GM23338 (cell line): ENCODE data around the gene PLEKHJ1. TPM values are rescaled to one million over a fixed set of nuclear protein-coding genes. Genes with fewer than 3 reads are reported as not detected.

Experiments used
- ATAC-seq: fragments of 200-7000 bp; cut with Tn5 transposase; 3 replicates; pipeline ENCODE4 v1.9.1; 2020
- DNase-seq: peaks from one replicate; pipeline ENCODE4 v3.0.0-alpha.2; 2015; ENCODE audit warnings: low spot score
- H2AFZ ChIP-seq: fragments of 200-600 bp; sonication (generic); 2 replicates; pipeline ENCODE4 v1.8.0; 2016; ENCODE audit warnings: antibody characterized with exemption, mild to moderate bottlenecking, moderate library complexity
- H3F3A ChIP-seq: fragments of 200-600 bp; sonication (generic); replicated peaks from 2 replicates; pipeline ENCODE4 v1.8.0; 2017; ENCODE audit warnings: antibody characterized with exemption, mixed run types, low read depth
- H3K27ac ChIP-seq: fragments of 200-600 bp; sonication (generic); 2 replicates; pipeline ENCODE4 v1.6.1; 2016; ENCODE audit warnings: low read depth
- H3K27me3 ChIP-seq: fragments of 200-600 bp; sonication (generic); 2 replicates; pipeline ENCODE4 v1.8.0; 2016; ENCODE audit warnings: mild to moderate bottlenecking, mixed run types, moderate library complexity; ENCODE audit not compliant: insufficient read depth
- H3K36me3 ChIP-seq: fragments of 200-600 bp; sonication (generic); 2 replicates; pipeline ENCODE4 v1.8.0; 2016; ENCODE audit warnings: mild to moderate bottlenecking; ENCODE audit not compliant: insufficient read depth
- H3K4me1 ChIP-seq: fragments of 200-600 bp; sonication (generic); 2 replicates; pipeline ENCODE4 v1.8.0; 2016; ENCODE audit warnings: mild to moderate bottlenecking, moderate library complexity; ENCODE audit not compliant: insufficient read depth
- H3K4me2 ChIP-seq: fragments of 200-600 bp; sonication (generic); 2 replicates; pipeline ENCODE4 v1.7.1; 2017; ENCODE audit warnings: mixed run types
- H3K4me3 ChIP-seq: fragments of 200-600 bp; sonication (generic); 2 replicates; pipeline ENCODE4 v1.6.1; 2016; ENCODE audit warnings: mixed run types
- H3K79me2 ChIP-seq: fragments of 200-600 bp; sonication (generic); replicated peaks from 2 replicates; pipeline ENCODE4 v1.8.0; 2017; ENCODE audit warnings: mild to moderate bottlenecking; ENCODE audit not compliant: insufficient read depth
- H3K9me2 ChIP-seq: fragments of 200-600 bp; sonication (generic); 2 replicates; pipeline ENCODE4 v1.8.0; 2017; ENCODE audit not compliant: insufficient read depth
- H4K20me1 ChIP-seq: fragments of 200-600 bp; sonication (generic); replicated peaks from 2 replicates; pipeline ENCODE4 v1.8.0; 2017; ENCODE audit warnings: mild to moderate bottlenecking; ENCODE audit not compliant: insufficient read depth
- H3K27ac Mint-ChIP-seq: 2 replicates; pipeline ENCODE4 v1.8.0; 2020; ENCODE audit warnings: inconsistent platforms, mild to moderate bottlenecking, moderate library complexity, mixed read lengths
- H3K27me3 Mint-ChIP-seq: 3 replicates; pipeline ENCODE4 v1.8.0; 2022; ENCODE audit warnings: low read depth, mild to moderate bottlenecking, moderate library complexity, mixed read lengths, inconsistent platforms; ENCODE audit not compliant: insufficient read depth, poor library complexity
- H3K36me3 Mint-ChIP-seq: 3 replicates; pipeline ENCODE4 v1.8.0; 2021; ENCODE audit warnings: low read depth, mild to moderate bottlenecking, inconsistent platforms, moderate library complexity, mixed read lengths
- H3K4me1 Mint-ChIP-seq: 3 replicates; pipeline ENCODE4 v1.8.0; 2020; ENCODE audit warnings: mild to moderate bottlenecking, inconsistent platforms, mixed read lengths
- H3K4me3 Mint-ChIP-seq: 3 replicates; pipeline ENCODE4 v1.8.0; 2021; ENCODE audit warnings: moderate library complexity, mild to moderate bottlenecking, inconsistent platforms, mixed read lengths
- H3K9me3 Mint-ChIP-seq: 3 replicates; pipeline ENCODE4 v1.8.0; 2020; ENCODE audit warnings: moderate library complexity, mild to moderate bottlenecking, inconsistent platforms, mixed read lengths
- CREB1 ChIP-seq: fragments of 250-450 bp; sonication (Bioruptor Pico); IDR thresholded peaks from 2 replicates; pipeline ENCODE4 v1.5.0; 2020; ENCODE audit warnings: low read depth, mild to moderate bottlenecking, moderate library complexity
- CTCF ChIP-seq, 2 experiments: fragments of 200-600 bp in 1 of 2; sonication (generic) in 1 of 2; conservative IDR thresholded peaks; 2 replicates each; pipeline versions ENCODE4 v1.5.1 to v1.6.1; 2016 to 2017; ENCODE audit warnings: antibody characterized with exemption in 2 of 2, low read depth in 2 of 2, mild to moderate bottlenecking in 2 of 2, moderate library complexity in 1 of 2
- EZH2phosphoT487 ChIP-seq: fragments of 200-600 bp; sonication (generic); IDR thresholded peaks from one replicate; pipeline ENCODE4 v1.8.1; 2018; ENCODE audit warnings: antibody characterized with exemption; ENCODE audit not compliant: unreplicated experiment
- JUNB ChIP-seq: IDR thresholded peaks from one replicate; pipeline ENCODE4 v1.6.1; 2016; ENCODE audit warnings: antibody characterized with exemption; ENCODE audit not compliant: unreplicated experiment
- NANOG ChIP-seq: IDR thresholded peaks from 2 replicates; pipeline ENCODE4 v1.6.1; 2016; ENCODE audit warnings: antibody characterized with exemption, borderline replicate concordance
- ZNF114 ChIP-seq: fragments of 250-450 bp; sonication (Bioruptor Pico); IDR thresholded peaks from 2 replicates; pipeline ENCODE4 v1.5.0; 2020; ENCODE audit warnings: mild to moderate bottlenecking, moderate library complexity
- ZNF462 ChIP-seq: fragments of 250-450 bp; sonication (Bioruptor Pico); IDR thresholded peaks from 2 replicates; pipeline ENCODE4 v1.5.0; 2020; ENCODE audit warnings: mild to moderate bottlenecking, moderate library complexity
- polyA plus RNA-seq: library from polyadenylated mRNA; unstranded; fragments of >200 nt; fragmentation: Nextera tagmentation; extraction: Ambion mirVana; gene quantifications from 2 replicates; pipeline ENCODE4 v1.2.1, GENCODE V29; 2016
- total RNA-seq: library from RNA; depleted of rRNA; stranded (reverse); fragments of >200 nt; shearing (Covaris generic); gene quantifications from 2 replicates; pipeline ENCODE4 v1.2.3, GENCODE V29; 2014
- TF ChIP-seq, protein P1 (sequence below): IDR thresholded peaks from one replicate; pipeline ENCODE4 v1.6.1; 2018; ENCODE audit warnings: antibody characterized with exemption; ENCODE audit not compliant: unreplicated experiment

Gene PLEKHJ1
- total and polyA plus RNA-seq, 2 experiments from 2014 or later: 146 to 210 TPM

DNA sequence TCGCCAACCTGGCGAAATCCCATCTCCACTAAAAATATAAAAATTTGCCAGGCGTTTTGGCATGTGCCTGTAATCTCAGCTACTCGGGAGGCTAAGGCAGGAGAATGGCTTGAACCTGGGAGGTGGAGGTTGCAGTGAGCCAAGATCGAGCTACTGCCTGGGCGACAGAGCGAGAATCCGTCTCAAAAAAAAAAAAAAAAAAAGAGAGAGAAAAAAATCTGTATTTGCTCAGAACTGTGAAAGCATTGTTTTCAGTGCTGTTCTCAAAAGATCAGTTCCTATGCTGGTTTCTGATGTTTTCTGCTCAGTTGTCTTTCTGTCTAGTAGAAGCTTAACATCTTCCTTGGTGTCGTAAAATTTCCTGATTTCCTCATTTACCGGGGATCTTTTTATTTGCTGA is 3.0 kb upstream of the PLEKHJ1 start:
- H3F3A ChIP-seq: peaks cover 22% of the 10 kb centered on the region; the same call in 1 of the 2 replicates
- peaks cover 52% of the 10 kb centered on the region for H4K20me1 ChIP-seq
- no peaks in the 10 kb centered on the region for H3K27me3 ChIP-seq
- H3K4me2 ChIP-seq: peak overlapping the region; percentile 97
- no peak overlapping the region for H2AFZ ChIP-seq
- Mint-ChIP-seq H3K36me3 (peaks cover 47% of the 10 kb centered on the region), H3K9me3 (peaks cover 15% of the 10 kb centered on the region; the same call in 2 of the 3 replicates), H3K27ac (peak overlapping the region; percentile 68; the same call in 1 of the 2 replicates), H3K4me3 (peak overlapping the region; percentile 98), H3K4me1 (peaks cover 43% of the 10 kb centered on the region), H3K27me3 (peaks cover 17% of the 10 kb centered on the region)
- H3K9me2 ChIP-seq: no peaks in the 10 kb centered on the region
- DNase-seq: no peak
- H3K4me3 ChIP-seq: peak overlapping the region; percentile 96
- peaks cover 86% of the 10 kb centered on the region for H3K79me2 ChIP-seq
- peak overlapping the region; percentile 1 for H3K27ac ChIP-seq
- peaks cover 32% of the 10 kb centered on the region for H3K4me1 ChIP-seq
- 0 out of 2 replicates have a peak, but pooled peaks cover 4% of the 10 kb centered on the region for H3K36me3 ChIP-seq
- TF ChIP-seq CTCF (conservative IDR thresholded peaks at IDR 0.05; ENCODE audit: low read depth in 2 of 2) (no peak), ZNF114 (CRISPR knock-in tag) (no peak), ZNF462 (no peak), CREB1 (CRISPR knock-in tag) (no peak), EZH2phosphoT487 (no peak), JUNB (no peak), NANOG (no peak)
- TF ChIP-seq, protein P1, sequence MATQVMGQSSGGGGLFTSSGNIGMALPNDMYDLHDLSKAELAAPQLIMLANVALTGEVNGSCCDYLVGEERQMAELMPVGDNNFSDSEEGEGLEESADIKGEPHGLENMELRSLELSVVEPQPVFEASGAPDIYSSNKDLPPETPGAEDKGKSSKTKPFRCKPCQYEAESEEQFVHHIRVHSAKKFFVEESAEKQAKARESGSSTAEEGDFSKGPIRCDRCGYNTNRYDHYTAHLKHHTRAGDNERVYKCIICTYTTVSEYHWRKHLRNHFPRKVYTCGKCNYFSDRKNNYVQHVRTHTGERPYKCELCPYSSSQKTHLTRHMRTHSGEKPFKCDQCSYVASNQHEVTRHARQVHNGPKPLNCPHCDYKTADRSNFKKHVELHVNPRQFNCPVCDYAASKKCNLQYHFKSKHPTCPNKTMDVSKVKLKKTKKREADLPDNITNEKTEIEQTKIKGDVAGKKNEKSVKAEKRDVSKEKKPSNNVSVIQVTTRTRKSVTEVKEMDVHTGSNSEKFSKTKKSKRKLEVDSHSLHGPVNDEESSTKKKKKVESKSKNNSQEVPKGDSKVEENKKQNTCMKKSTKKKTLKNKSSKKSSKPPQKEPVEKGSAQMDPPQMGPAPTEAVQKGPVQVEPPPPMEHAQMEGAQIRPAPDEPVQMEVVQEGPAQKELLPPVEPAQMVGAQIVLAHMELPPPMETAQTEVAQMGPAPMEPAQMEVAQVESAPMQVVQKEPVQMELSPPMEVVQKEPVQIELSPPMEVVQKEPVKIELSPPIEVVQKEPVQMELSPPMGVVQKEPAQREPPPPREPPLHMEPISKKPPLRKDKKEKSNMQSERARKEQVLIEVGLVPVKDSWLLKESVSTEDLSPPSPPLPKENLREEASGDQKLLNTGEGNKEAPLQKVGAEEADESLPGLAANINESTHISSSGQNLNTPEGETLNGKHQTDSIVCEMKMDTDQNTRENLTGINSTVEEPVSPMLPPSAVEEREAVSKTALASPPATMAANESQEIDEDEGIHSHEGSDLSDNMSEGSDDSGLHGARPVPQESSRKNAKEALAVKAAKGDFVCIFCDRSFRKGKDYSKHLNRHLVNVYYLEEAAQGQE: no peak
- ATAC-seq: no peak
